H9 (cell line): ENCODE measurements around the gene RALGAPA2. TPM values are rescaled to one million over a fixed set of nuclear protein-coding genes. Genes with fewer than 3 reads are reported as not detected.

ENCODE experiments used
- DNase-seq: peaks from one replicate; pipeline ENCODE4 v3.0.0-alpha.2; 2017
- H2AFZ ChIP-seq: one replicate; pipeline ENCODE4 v1.6.1; 2013; ENCODE audit warnings: mild to moderate bottlenecking, low read length, control low read depth, moderate library complexity
- H2AK5ac ChIP-seq: 2 replicates; pipeline ENCODE4 v1.6.1; 2013; ENCODE audit warnings: low read length, control low read depth, mixed read lengths; ENCODE audit not compliant: insufficient read length
- H2BK120ac ChIP-seq: one replicate; pipeline ENCODE4 v1.6.1; 2013; ENCODE audit warnings: low read depth, mild to moderate bottlenecking, low read length, control low read depth, inconsistent platforms; ENCODE audit not compliant: poor library complexity, severe bottlenecking
- H2BK12ac ChIP-seq: 2 replicates; pipeline ENCODE4 v1.6.1; 2013; ENCODE audit warnings: low read length, control low read depth, mixed read lengths, low read depth; ENCODE audit not compliant: insufficient read length
- H2BK15ac ChIP-seq: 2 replicates; pipeline ENCODE4 v1.6.1; 2013; ENCODE audit warnings: low read depth, low read length, control low read depth
- H2BK20ac ChIP-seq: one replicate; pipeline ENCODE4 v1.6.1; 2013; ENCODE audit warnings: low read depth, mild to moderate bottlenecking, low read length, control low read depth, inconsistent platforms; ENCODE audit not compliant: poor library complexity, severe bottlenecking
- H2BK5ac ChIP-seq: 2 replicates; pipeline ENCODE4 v1.6.1; 2013; ENCODE audit warnings: low read length, control low read depth, mixed read lengths; ENCODE audit not compliant: insufficient read length
- H3K14ac ChIP-seq: 2 replicates; pipeline ENCODE4 v1.6.1; 2013; ENCODE audit warnings: low read length, control low read depth; ENCODE audit not compliant: insufficient read depth
- H3K18ac ChIP-seq: 2 replicates; pipeline ENCODE4 v1.6.1; 2013; ENCODE audit warnings: low read depth, mild to moderate bottlenecking, mixed read lengths, low read length, control low read depth; ENCODE audit not compliant: insufficient read length
- H3K23ac ChIP-seq: 2 replicates; pipeline ENCODE4 v1.6.1; 2013; ENCODE audit warnings: low read length, control low read depth, mixed read lengths, low read depth; ENCODE audit not compliant: insufficient read length
- H3K23me2 ChIP-seq: 2 replicates; pipeline ENCODE4 v1.6.1; 2013; ENCODE audit warnings: low read depth, mild to moderate bottlenecking, mixed read lengths, low read length, control low read depth; ENCODE audit not compliant: insufficient read length, poor library complexity, severe bottlenecking
- H3K27ac ChIP-seq: 2 replicates; pipeline ENCODE4 v1.5.1; 2013; ENCODE audit warnings: low read length, control low read depth, mixed read lengths, low read depth; ENCODE audit not compliant: insufficient read length
- H3K27me3 ChIP-seq: 2 replicates; pipeline ENCODE4 v1.6.1; 2013; ENCODE audit warnings: low read length, control low read depth, inconsistent platforms; ENCODE audit not compliant: insufficient read depth
- H3K4ac ChIP-seq: 2 replicates; pipeline ENCODE4 v1.6.1; 2013; ENCODE audit warnings: low read depth, mild to moderate bottlenecking, control low read depth, inconsistent platforms, low read length, moderate library complexity
- H3K4me1 ChIP-seq: 2 replicates; pipeline ENCODE4 v1.6.1; 2013; ENCODE audit warnings: low read length, control low read depth, inconsistent platforms; ENCODE audit not compliant: insufficient read depth
- H3K4me2 ChIP-seq: 2 replicates; pipeline ENCODE4 v1.6.1; 2013; ENCODE audit warnings: low read length, control low read depth, mixed read lengths; ENCODE audit not compliant: insufficient read length, insufficient read depth
- H3K56ac ChIP-seq: 2 replicates; pipeline ENCODE4 v1.6.1; 2013; ENCODE audit warnings: low read depth, mild to moderate bottlenecking, mixed read lengths, low read length, control low read depth; ENCODE audit not compliant: insufficient read length
- H3K79me1 ChIP-seq: 2 replicates; pipeline ENCODE4 v1.6.1; 2013; ENCODE audit warnings: low read depth, mild to moderate bottlenecking, moderate library complexity, low read length, control low read depth, inconsistent platforms; ENCODE audit not compliant: insufficient read depth, poor library complexity, severe bottlenecking
- H3K79me2 ChIP-seq: 2 replicates; pipeline ENCODE4 v1.6.1; 2013; ENCODE audit warnings: low read length, control low read depth, inconsistent platforms; ENCODE audit not compliant: insufficient read depth
- H3K9ac ChIP-seq: 2 replicates; pipeline ENCODE4 v1.6.1; 2013; ENCODE audit warnings: low read length, control low read depth, mixed read lengths; ENCODE audit not compliant: insufficient read length; ENCODE audit errors: extremely low read depth
- H3K9me3 ChIP-seq: one replicate; pipeline ENCODE4 v1.6.1; 2013; ENCODE audit warnings: low read depth, low read length, inconsistent platforms; ENCODE audit not compliant: control insufficient read depth
- H3T11ph ChIP-seq: one replicate; pipeline ENCODE4 v1.6.1; 2013; ENCODE audit warnings: mild to moderate bottlenecking, low read length, control low read depth, inconsistent platforms
- H4K20me1 ChIP-seq: one replicate; pipeline ENCODE4 v1.6.1; 2013; ENCODE audit not compliant: control insufficient read depth, insufficient read length, insufficient read depth
- H4K5ac ChIP-seq: 2 replicates; pipeline ENCODE4 v1.6.1; 2013; ENCODE audit warnings: low read depth, mild to moderate bottlenecking, mixed read lengths, low read length, control low read depth; ENCODE audit not compliant: insufficient read length
- H4K8ac ChIP-seq: replicated peaks from 2 replicates; pipeline ENCODE4 v1.6.1; 2013; ENCODE audit warnings: low read length, control low read depth, mixed read lengths, low read depth; ENCODE audit not compliant: insufficient read length
- H4K91ac ChIP-seq: 2 replicates; pipeline ENCODE4 v1.6.1; 2013; ENCODE audit warnings: low read depth, mild to moderate bottlenecking, moderate library complexity, mixed read lengths, low read length, control low read depth; ENCODE audit not compliant: insufficient read length
- H3K27ac Mint-ChIP-seq, 3 experiments: 2 replicates in 2 of 3; 3 replicates in 1 of 3; pipeline ENCODE4 v1.8.0; 2020 to 2021; ENCODE audit warnings: mixed read lengths in 3 of 3, mild to moderate bottlenecking in 1 of 3, moderate library complexity in 1 of 3
- H3K27me3 Mint-ChIP-seq: 2 replicates; pipeline ENCODE4 v1.8.0; 2021; ENCODE audit warnings: low read depth, mild to moderate bottlenecking, moderate library complexity, mixed read lengths
- H3K36me3 Mint-ChIP-seq, 3 experiments: 2 replicates in 2 of 3; 3 replicates in 1 of 3; pipeline ENCODE4 v1.8.0; 2020 to 2021; ENCODE audit warnings: low read depth in 3 of 3, mixed read lengths in 3 of 3; ENCODE audit not compliant: insufficient read depth in 1 of 3
- H3K4me1 Mint-ChIP-seq, 2 experiments: 2 replicates each; pipeline ENCODE4 v1.8.0; 2020; ENCODE audit warnings: mixed read lengths in 2 of 2
- H3K4me3 Mint-ChIP-seq, 2 experiments: 2 replicates in 1 of 2; 3 replicates in 1 of 2; pipeline ENCODE4 v1.8.0; 2020 to 2021; ENCODE audit warnings: mild to moderate bottlenecking in 2 of 2, mixed read lengths in 2 of 2, moderate library complexity in 1 of 2
- H3K9me3 Mint-ChIP-seq, 2 experiments: 2 replicates in 1 of 2; 3 replicates in 1 of 2; pipeline ENCODE4 v1.8.0; 2020; ENCODE audit warnings: mild to moderate bottlenecking in 2 of 2, mixed read lengths in 2 of 2, moderate library complexity in 1 of 2
- WGBS: extraction: QIAGEN DNeasy Blood & Tissue Kit; methylation state at CpG from one replicate; pipeline ENCODE4 v1.1.7; 2013; ENCODE audit warnings: missing lambda C conversion rate, low lambda C conversion rate, mixed read lengths; ENCODE audit not compliant: insufficient read length; ENCODE audit errors: extremely low coverage; 5-methylcytosine and 5-hydroxymethylcytosine counted together
- total RNA-seq: library from RNA; stranded (reverse); gene quantifications from 2 replicates; pipeline ENCODE4 v1.2.1, GENCODE V29; 2021
- TF ChIP-seq, protein P1 (sequence below): fragments of 200-600 bp; sonication (generic); conservative IDR thresholded peaks from 3 replicates; pipeline ENCODE4 v1.8.0; 2021; ENCODE audit warnings: antibody characterized with exemption, mild to moderate bottlenecking

The RALGAPA2 gene
- total RNA-seq, 1 experiment from 2014 or later = 16.6 TPM

DNA sequence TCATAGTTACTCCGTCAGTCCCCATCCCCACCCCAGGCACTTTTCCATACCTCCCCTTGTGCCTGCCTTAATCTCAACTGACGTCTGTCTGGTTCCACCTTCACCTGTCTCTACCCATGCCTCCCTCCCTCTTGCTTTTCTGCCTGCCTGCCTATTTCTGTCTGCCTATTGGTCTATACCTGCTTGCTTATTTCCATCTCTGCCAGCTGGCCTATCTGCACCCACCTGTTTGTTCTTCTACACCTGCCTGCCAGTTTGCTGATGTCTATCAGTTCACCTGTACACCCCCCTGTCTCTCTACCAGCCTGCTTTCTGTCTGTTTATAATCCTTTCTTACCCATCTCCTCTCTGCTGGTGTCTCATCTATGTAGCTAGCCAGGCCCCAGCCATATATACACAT lies 87.5 kb downstream of the RALGAPA2 start:
- TF ChIP-seq, protein P1, sequence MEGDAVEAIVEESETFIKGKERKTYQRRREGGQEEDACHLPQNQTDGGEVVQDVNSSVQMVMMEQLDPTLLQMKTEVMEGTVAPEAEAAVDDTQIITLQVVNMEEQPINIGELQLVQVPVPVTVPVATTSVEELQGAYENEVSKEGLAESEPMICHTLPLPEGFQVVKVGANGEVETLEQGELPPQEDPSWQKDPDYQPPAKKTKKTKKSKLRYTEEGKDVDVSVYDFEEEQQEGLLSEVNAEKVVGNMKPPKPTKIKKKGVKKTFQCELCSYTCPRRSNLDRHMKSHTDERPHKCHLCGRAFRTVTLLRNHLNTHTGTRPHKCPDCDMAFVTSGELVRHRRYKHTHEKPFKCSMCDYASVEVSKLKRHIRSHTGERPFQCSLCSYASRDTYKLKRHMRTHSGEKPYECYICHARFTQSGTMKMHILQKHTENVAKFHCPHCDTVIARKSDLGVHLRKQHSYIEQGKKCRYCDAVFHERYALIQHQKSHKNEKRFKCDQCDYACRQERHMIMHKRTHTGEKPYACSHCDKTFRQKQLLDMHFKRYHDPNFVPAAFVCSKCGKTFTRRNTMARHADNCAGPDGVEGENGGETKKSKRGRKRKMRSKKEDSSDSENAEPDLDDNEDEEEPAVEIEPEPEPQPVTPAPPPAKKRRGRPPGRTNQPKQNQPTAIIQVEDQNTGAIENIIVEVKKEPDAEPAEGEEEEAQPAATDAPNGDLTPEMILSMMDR = no peak
- Mint-ChIP-seq H3K27me3 (no peaks in the 10 kb centered on the region), H3K27ac (no peak overlapping the region), H3K4me1 (no peaks in the 10 kb centered on the region), H3K4me3 (no peak overlapping the region), H3K9me3 (no peaks in the 10 kb centered on the region), H3K36me3 (peaks cover 3 to 19% (median 18%) of the 10 kb centered on the region in 3 experiments; a peak in 6 of 7 replicates)
- no peaks in the 10 kb centered on the region for H3K27me3 ChIP-seq
- no peak overlapping the region for H2AK5ac ChIP-seq
- H3K4me1 ChIP-seq = no peaks in the 10 kb centered on the region
- H3K18ac ChIP-seq = no peak overlapping the region
- H2BK20ac ChIP-seq = no peak overlapping the region
- whole genome bisulfite sequencing = no CpG with 5 or more reads among the region's 2 CpGs
- no peaks in the 10 kb centered on the region for H3K9me3 ChIP-seq
- no peak for DNase-seq
- H3K9ac ChIP-seq = no peak overlapping the region
- no peak overlapping the region for H2AFZ ChIP-seq
- no peak overlapping the region for H2BK15ac ChIP-seq
- no peak overlapping the region for H3K27ac ChIP-seq
- no peaks in the 10 kb centered on the region for H3K79me1 ChIP-seq
- no peak overlapping the region for H2BK12ac ChIP-seq
- no peak overlapping the region for H2BK5ac ChIP-seq
- H3K56ac ChIP-seq = no peak overlapping the region
- no peak overlapping the region for H4K5ac ChIP-seq
- H3K23me2 ChIP-seq = no peaks in the 10 kb centered on the region
- H4K8ac ChIP-seq = no peak overlapping the region
- H2BK120ac ChIP-seq = no peak overlapping the region
- H3K4me2 ChIP-seq = no peak overlapping the region
- no peak overlapping the region for H4K91ac ChIP-seq
- H3T11ph ChIP-seq = no peak overlapping the region
- no peak overlapping the region for H3K4ac ChIP-seq
- H3K14ac ChIP-seq = no peak overlapping the region
- H4K20me1 ChIP-seq = no peaks in the 10 kb centered on the region
- no peaks in the 10 kb centered on the region for H3K79me2 ChIP-seq
- no peak overlapping the region for H3K23ac ChIP-seq
